H9 (cell line): ENCODE measurements around the gene RSU1. TPM values are rescaled to one million over a fixed set of nuclear protein-coding genes. Genes with fewer than 3 reads are reported as not detected.

Source experiments
- DNase-seq: peaks from one replicate; pipeline ENCODE4 v3.0.0-alpha.2; 2017
- H2AFZ ChIP-seq: one replicate; pipeline ENCODE4 v1.6.1; 2013; ENCODE audit warnings: mild to moderate bottlenecking, low read length, control low read depth, moderate library complexity
- H2AK5ac ChIP-seq: 2 replicates; pipeline ENCODE4 v1.6.1; 2013; ENCODE audit warnings: low read length, control low read depth, mixed read lengths; ENCODE audit not compliant: insufficient read length
- H2BK120ac ChIP-seq: one replicate; pipeline ENCODE4 v1.6.1; 2013; ENCODE audit warnings: low read depth, mild to moderate bottlenecking, low read length, control low read depth, inconsistent platforms; ENCODE audit not compliant: poor library complexity, severe bottlenecking
- H2BK12ac ChIP-seq: 2 replicates; pipeline ENCODE4 v1.6.1; 2013; ENCODE audit warnings: low read length, control low read depth, mixed read lengths, low read depth; ENCODE audit not compliant: insufficient read length
- H2BK15ac ChIP-seq: 2 replicates; pipeline ENCODE4 v1.6.1; 2013; ENCODE audit warnings: low read depth, low read length, control low read depth
- H2BK20ac ChIP-seq: one replicate; pipeline ENCODE4 v1.6.1; 2013; ENCODE audit warnings: low read depth, mild to moderate bottlenecking, low read length, control low read depth, inconsistent platforms; ENCODE audit not compliant: poor library complexity, severe bottlenecking
- H2BK5ac ChIP-seq: 2 replicates; pipeline ENCODE4 v1.6.1; 2013; ENCODE audit warnings: low read length, control low read depth, mixed read lengths; ENCODE audit not compliant: insufficient read length
- H3K14ac ChIP-seq: 2 replicates; pipeline ENCODE4 v1.6.1; 2013; ENCODE audit warnings: low read length, control low read depth; ENCODE audit not compliant: insufficient read depth
- H3K18ac ChIP-seq: 2 replicates; pipeline ENCODE4 v1.6.1; 2013; ENCODE audit warnings: low read depth, mild to moderate bottlenecking, mixed read lengths, low read length, control low read depth; ENCODE audit not compliant: insufficient read length
- H3K23ac ChIP-seq: 2 replicates; pipeline ENCODE4 v1.6.1; 2013; ENCODE audit warnings: low read length, control low read depth, mixed read lengths, low read depth; ENCODE audit not compliant: insufficient read length
- H3K23me2 ChIP-seq: 2 replicates; pipeline ENCODE4 v1.6.1; 2013; ENCODE audit warnings: low read depth, mild to moderate bottlenecking, mixed read lengths, low read length, control low read depth; ENCODE audit not compliant: insufficient read length, poor library complexity, severe bottlenecking
- H3K27ac ChIP-seq: 2 replicates; pipeline ENCODE4 v1.5.1; 2013; ENCODE audit warnings: low read length, control low read depth, mixed read lengths, low read depth; ENCODE audit not compliant: insufficient read length
- H3K27me3 ChIP-seq: 2 replicates; pipeline ENCODE4 v1.6.1; 2013; ENCODE audit warnings: low read length, control low read depth, inconsistent platforms; ENCODE audit not compliant: insufficient read depth
- H3K4ac ChIP-seq: 2 replicates; pipeline ENCODE4 v1.6.1; 2013; ENCODE audit warnings: low read depth, mild to moderate bottlenecking, control low read depth, inconsistent platforms, low read length, moderate library complexity
- H3K4me1 ChIP-seq: 2 replicates; pipeline ENCODE4 v1.6.1; 2013; ENCODE audit warnings: low read length, control low read depth, inconsistent platforms; ENCODE audit not compliant: insufficient read depth
- H3K4me2 ChIP-seq: 2 replicates; pipeline ENCODE4 v1.6.1; 2013; ENCODE audit warnings: low read length, control low read depth, mixed read lengths; ENCODE audit not compliant: insufficient read length, insufficient read depth
- H3K56ac ChIP-seq: 2 replicates; pipeline ENCODE4 v1.6.1; 2013; ENCODE audit warnings: low read depth, mild to moderate bottlenecking, mixed read lengths, low read length, control low read depth; ENCODE audit not compliant: insufficient read length
- H3K79me1 ChIP-seq: 2 replicates; pipeline ENCODE4 v1.6.1; 2013; ENCODE audit warnings: low read depth, mild to moderate bottlenecking, moderate library complexity, low read length, control low read depth, inconsistent platforms; ENCODE audit not compliant: insufficient read depth, poor library complexity, severe bottlenecking
- H3K79me2 ChIP-seq: 2 replicates; pipeline ENCODE4 v1.6.1; 2013; ENCODE audit warnings: low read length, control low read depth, inconsistent platforms; ENCODE audit not compliant: insufficient read depth
- H3K9ac ChIP-seq: 2 replicates; pipeline ENCODE4 v1.6.1; 2013; ENCODE audit warnings: low read length, control low read depth, mixed read lengths; ENCODE audit not compliant: insufficient read length; ENCODE audit errors: extremely low read depth
- H3K9me3 ChIP-seq: one replicate; pipeline ENCODE4 v1.6.1; 2013; ENCODE audit warnings: low read depth, low read length, inconsistent platforms; ENCODE audit not compliant: control insufficient read depth
- H3T11ph ChIP-seq: one replicate; pipeline ENCODE4 v1.6.1; 2013; ENCODE audit warnings: mild to moderate bottlenecking, low read length, control low read depth, inconsistent platforms
- H4K20me1 ChIP-seq: one replicate; pipeline ENCODE4 v1.6.1; 2013; ENCODE audit not compliant: control insufficient read depth, insufficient read length, insufficient read depth
- H4K5ac ChIP-seq: 2 replicates; pipeline ENCODE4 v1.6.1; 2013; ENCODE audit warnings: low read depth, mild to moderate bottlenecking, mixed read lengths, low read length, control low read depth; ENCODE audit not compliant: insufficient read length
- H4K8ac ChIP-seq: replicated peaks from 2 replicates; pipeline ENCODE4 v1.6.1; 2013; ENCODE audit warnings: low read length, control low read depth, mixed read lengths, low read depth; ENCODE audit not compliant: insufficient read length
- H4K91ac ChIP-seq: 2 replicates; pipeline ENCODE4 v1.6.1; 2013; ENCODE audit warnings: low read depth, mild to moderate bottlenecking, moderate library complexity, mixed read lengths, low read length, control low read depth; ENCODE audit not compliant: insufficient read length
- H3K27ac Mint-ChIP-seq, 3 experiments: 2 replicates in 2 of 3; 3 replicates in 1 of 3; pipeline ENCODE4 v1.8.0; 2020 to 2021; ENCODE audit warnings: mixed read lengths in 3 of 3, mild to moderate bottlenecking in 1 of 3, moderate library complexity in 1 of 3
- H3K27me3 Mint-ChIP-seq: 2 replicates; pipeline ENCODE4 v1.8.0; 2021; ENCODE audit warnings: low read depth, mild to moderate bottlenecking, moderate library complexity, mixed read lengths
- H3K36me3 Mint-ChIP-seq, 3 experiments: 2 replicates in 2 of 3; 3 replicates in 1 of 3; pipeline ENCODE4 v1.8.0; 2020 to 2021; ENCODE audit warnings: low read depth in 3 of 3, mixed read lengths in 3 of 3; ENCODE audit not compliant: insufficient read depth in 1 of 3
- H3K4me1 Mint-ChIP-seq, 2 experiments: 2 replicates each; pipeline ENCODE4 v1.8.0; 2020; ENCODE audit warnings: mixed read lengths in 2 of 2
- H3K4me3 Mint-ChIP-seq, 2 experiments: 2 replicates in 1 of 2; 3 replicates in 1 of 2; pipeline ENCODE4 v1.8.0; 2020 to 2021; ENCODE audit warnings: mild to moderate bottlenecking in 2 of 2, mixed read lengths in 2 of 2, moderate library complexity in 1 of 2
- H3K9me3 Mint-ChIP-seq, 2 experiments: 2 replicates in 1 of 2; 3 replicates in 1 of 2; pipeline ENCODE4 v1.8.0; 2020; ENCODE audit warnings: mild to moderate bottlenecking in 2 of 2, mixed read lengths in 2 of 2, moderate library complexity in 1 of 2
- CTCF ChIP-seq: fragments of 200-600 bp; sonication (generic); conservative IDR thresholded peaks from 3 replicates; pipeline ENCODE4 v1.8.0; 2021; ENCODE audit warnings: antibody characterized with exemption, mild to moderate bottlenecking
- WGBS: extraction: QIAGEN DNeasy Blood & Tissue Kit; methylation state at CpG from one replicate; pipeline ENCODE4 v1.1.7; 2013; ENCODE audit warnings: missing lambda C conversion rate, low lambda C conversion rate, mixed read lengths; ENCODE audit not compliant: insufficient read length; ENCODE audit errors: extremely low coverage; 5-methylcytosine and 5-hydroxymethylcytosine counted together
- total RNA-seq: library from RNA; stranded (reverse); gene quantifications from 2 replicates; pipeline ENCODE4 v1.2.1, GENCODE V29; 2021

The RSU1 gene
- total RNA-seq, 1 experiment from 2014 or later, result 59.4 TPM

GRCh38 chr10:16646181-16647059 lies 170.8 kb downstream of the RSU1 start:
- Histone ChIP-seq H2AFZ (no peak overlapping the region), H3K79me2 (no peaks in the 10 kb centered on the region), H4K20me1 (no peaks in the 10 kb centered on the region), H4K8ac (no peak overlapping the region), H3K27ac (no peak overlapping the region), H3T11ph (no peak overlapping the region), H3K23me2 (no peaks in the 10 kb centered on the region), H2AK5ac (no peak overlapping the region), H3K9ac (no peak overlapping the region), H2BK12ac (no peak overlapping the region), H3K14ac (no peak overlapping the region), H4K5ac (no peak overlapping the region), H3K4me2 (no peak overlapping the region), H2BK15ac (no peak overlapping the region), H3K4ac (no peak overlapping the region), H3K9me3 (no peaks in the 10 kb centered on the region), H3K27me3 (no peaks in the 10 kb centered on the region), H3K4me1 (peaks cover 3% of the 10 kb centered on the region; the same call in 1 of the 2 replicates), H3K18ac (no peak overlapping the region), H4K91ac (no peak overlapping the region), H3K79me1 (no peaks in the 10 kb centered on the region), H2BK20ac (no peak overlapping the region), H3K56ac (no peak overlapping the region), H3K23ac (no peak overlapping the region), H2BK120ac (no peak overlapping the region), H2BK5ac (no peak overlapping the region)
- no peak for TF ChIP-seq CTCF
- Mint-ChIP-seq H3K4me1 (peaks cover 9% of the 10 kb centered on the region in 2 experiments), H3K4me3 (no peak overlapping the region), H3K27ac (no peak overlapping the region; a peak in 1 of 7 replicates), H3K36me3 (no peaks in the 10 kb centered on the region), H3K27me3 (no peaks in the 10 kb centered on the region), H3K9me3 (no peaks in the 10 kb centered on the region)
- no CpG with 5 or more reads among the region's 13 CpGs for WGBS
- no peak for DNase-seq
